ENCODE results near the gene BICD2.

DNA sequence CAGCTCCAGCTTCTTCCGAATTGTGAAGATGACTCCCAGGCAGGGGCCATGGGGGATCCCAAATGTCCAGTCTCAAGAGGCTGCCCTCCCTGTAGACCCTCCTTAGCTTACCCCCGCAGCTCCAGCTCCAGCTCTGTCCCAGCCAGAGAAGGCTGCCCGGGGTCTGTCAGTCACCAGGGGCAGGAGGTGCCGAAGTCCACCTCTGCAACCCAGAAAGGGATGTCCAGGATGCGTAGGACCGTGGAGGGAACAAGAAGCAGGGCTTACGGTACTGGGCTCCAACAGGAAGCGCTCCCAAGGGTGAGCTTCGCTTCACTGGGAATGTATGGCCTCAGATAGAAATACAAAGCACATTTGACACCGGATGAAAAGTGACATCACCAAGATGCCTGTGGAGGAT lies 100.7 kb downstream of the BICD2 start:
- TF ChIP-seq, protein P1, sequence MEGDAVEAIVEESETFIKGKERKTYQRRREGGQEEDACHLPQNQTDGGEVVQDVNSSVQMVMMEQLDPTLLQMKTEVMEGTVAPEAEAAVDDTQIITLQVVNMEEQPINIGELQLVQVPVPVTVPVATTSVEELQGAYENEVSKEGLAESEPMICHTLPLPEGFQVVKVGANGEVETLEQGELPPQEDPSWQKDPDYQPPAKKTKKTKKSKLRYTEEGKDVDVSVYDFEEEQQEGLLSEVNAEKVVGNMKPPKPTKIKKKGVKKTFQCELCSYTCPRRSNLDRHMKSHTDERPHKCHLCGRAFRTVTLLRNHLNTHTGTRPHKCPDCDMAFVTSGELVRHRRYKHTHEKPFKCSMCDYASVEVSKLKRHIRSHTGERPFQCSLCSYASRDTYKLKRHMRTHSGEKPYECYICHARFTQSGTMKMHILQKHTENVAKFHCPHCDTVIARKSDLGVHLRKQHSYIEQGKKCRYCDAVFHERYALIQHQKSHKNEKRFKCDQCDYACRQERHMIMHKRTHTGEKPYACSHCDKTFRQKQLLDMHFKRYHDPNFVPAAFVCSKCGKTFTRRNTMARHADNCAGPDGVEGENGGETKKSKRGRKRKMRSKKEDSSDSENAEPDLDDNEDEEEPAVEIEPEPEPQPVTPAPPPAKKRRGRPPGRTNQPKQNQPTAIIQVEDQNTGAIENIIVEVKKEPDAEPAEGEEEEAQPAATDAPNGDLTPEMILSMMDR (IDR thresholded peaks at IDR 0.05) = no peak
- TF ChIP-seq POLR2A (IDR thresholded peaks at IDR 0.05) = no peak
